Measurements from ENCODE around the gene LRRC9.
A peak's percentile ranks its signal among the peaks of the same experiment; 100 is the strongest.
"Not testable (repeated sequence)": the region's sequence is repeated elsewhere in the genome, so short reads cannot be mapped to it uniquely, and the experiment has no call there.

LRRC9 gene

DNA sequence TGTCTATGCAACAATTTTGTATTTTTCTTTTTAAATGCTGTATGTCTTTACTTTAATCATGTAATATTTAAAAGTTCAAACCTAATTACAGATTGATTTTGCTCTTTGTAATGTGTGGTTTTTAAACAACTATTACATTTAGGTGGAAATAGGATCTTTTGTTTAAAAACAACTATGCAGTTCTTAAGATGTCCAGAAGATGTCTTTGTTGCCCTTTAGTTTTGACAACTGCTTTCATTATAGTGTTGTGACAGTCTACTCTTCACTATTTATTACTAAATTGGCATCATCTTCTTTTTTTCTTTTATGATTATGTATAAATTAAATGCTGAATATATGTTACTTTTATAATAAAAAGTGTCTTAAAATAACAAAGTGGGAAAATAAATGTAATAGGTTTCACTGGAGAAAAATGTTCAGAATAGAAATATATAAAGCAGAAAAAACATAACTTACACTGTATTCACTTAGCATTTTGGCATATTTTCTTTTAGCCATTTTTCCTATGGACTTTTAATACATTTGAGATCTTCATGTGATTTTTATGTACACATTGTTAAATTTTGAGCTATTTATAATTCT is 144.6 kb downstream of the LRRC9 start:
- peak; percentile 40 to 70 for DNase-seq

DNA sequence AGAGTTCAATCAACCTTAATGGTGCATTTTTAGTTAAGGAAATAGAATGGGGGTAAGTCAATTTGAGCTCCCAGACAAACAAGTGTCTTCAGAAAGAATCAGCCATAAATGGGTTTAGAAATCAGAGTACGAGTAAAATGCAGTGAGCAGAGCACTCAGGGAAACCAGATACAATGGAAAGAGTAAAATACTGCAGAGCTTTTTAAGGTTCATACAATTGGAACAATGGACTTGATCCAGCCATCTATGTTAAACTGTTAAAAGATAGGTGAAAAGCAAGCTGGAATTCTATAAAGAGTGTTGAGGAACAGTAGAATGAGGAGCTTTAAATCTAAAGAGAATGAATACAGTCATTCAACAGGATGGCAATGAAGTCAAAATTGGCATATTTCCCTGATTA is 147.9 kb downstream of the LRRC9 start:
- no peak for DNase-seq

DNA sequence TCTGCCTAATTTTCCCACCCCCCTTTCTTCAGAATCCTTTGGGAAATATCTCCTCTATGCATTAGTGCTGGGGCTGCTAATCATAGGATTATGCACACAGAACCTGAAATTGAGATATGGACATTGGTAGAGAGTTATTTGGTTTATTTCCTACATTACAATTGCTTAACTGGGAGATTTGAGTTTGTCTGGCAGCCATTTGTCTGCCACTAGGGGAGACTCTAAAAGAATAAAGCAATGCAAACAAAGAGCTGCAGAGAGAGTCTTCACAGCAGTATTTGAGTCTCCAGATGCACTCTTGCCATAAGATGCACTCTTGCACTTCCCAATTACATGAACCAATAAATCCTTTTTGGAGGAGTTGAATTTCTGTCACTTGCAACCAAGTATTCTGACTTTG is 159.8 kb downstream of the LRRC9 start:
- no peak for DNase-seq

- DNase-seq = no peak
Measured at GRCh38 chr14:60085085-60085484, 165.1 kb downstream of the LRRC9 start.

DNA sequence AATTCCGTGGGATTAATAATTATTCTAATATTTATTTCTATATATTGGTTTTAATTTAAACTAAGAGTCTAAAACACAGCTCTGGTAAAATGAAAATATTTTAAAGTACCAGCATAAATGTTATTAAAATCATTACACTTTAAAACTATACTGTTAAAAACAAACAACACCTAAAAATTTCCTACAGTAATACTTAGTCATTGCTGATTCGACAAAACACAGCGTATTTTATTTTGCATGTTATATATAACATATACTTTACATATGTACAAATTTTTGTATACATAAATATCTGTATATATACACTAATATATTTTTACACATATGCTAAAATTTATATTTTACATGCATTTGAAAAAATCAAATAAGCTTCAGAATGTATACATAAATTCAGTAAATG is 165.7 kb downstream of the LRRC9 start:
- DNase-seq = no peak

DNA sequence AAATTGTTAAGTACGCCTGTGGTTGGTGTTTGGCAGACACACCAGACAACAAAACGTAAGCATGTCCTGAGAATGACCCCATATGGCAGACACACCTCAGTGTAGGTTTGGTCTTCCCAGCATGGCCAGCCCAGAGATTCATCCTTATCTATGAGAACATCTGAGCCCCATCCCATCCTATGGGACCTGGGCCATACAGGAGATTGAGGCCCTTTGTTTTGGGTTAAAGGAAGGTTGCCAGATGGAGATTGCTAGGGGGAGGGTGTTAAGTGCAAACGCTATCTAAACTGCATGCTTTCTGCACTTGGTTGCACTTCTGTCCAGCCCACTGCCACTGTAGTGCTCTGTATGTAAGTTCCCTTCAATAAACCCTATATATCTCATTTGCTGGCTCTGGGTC is 167.7 kb downstream of the LRRC9 start:
- DNase-seq = no peak

GRCh38 chr14:60089221-60089620 is 169.3 kb downstream of the LRRC9 start:
- no peak for DNase-seq

GRCh38 chr14:60090864-60091519 is 171.0 kb downstream of the LRRC9 start:
- peak in 1 of 2 donors; percentile 27 for DNase-seq

GRCh38 chr14:60091550-60092525 is 171.9 kb downstream of the LRRC9 start, which contains the start of gene PCNX4:
Gene PCNX4, plus strand, starts transcription at chr14:60091923. Its CDS starts 15,716 bp downstream, at chr14:60107639.
- peak; percentile 98 to 99 for DNase-seq

GRCh38 chr14:60092526-60092920 is 172.6 kb downstream of the LRRC9 start:
- no peak for DNase-seq

- DNase-seq = no peak
Measured at GRCh38 chr14:60093080-60093479, 173.1 kb downstream of the LRRC9 start.

DNA sequence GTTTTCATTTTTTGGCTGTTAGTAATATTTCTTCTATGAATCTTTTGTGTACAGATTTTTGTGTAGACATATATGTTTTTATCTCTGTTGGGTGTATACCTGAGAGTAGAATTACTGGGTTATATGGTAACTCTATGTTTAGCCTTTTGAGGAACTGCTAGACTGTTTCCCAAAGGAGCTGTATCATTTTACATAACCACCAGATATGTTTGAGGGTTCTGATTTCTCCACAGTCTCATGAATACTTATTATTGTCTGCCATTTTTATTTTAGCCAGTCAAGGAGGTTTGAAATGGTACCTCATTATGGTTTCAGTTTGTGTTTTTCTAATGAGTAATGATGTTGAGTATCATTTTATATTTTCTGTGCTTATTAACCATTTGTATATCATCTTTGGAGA is 173.7 kb downstream of the LRRC9 start:
- DNase-seq = peak in 1 of 2 donors; percentile 32

DNA sequence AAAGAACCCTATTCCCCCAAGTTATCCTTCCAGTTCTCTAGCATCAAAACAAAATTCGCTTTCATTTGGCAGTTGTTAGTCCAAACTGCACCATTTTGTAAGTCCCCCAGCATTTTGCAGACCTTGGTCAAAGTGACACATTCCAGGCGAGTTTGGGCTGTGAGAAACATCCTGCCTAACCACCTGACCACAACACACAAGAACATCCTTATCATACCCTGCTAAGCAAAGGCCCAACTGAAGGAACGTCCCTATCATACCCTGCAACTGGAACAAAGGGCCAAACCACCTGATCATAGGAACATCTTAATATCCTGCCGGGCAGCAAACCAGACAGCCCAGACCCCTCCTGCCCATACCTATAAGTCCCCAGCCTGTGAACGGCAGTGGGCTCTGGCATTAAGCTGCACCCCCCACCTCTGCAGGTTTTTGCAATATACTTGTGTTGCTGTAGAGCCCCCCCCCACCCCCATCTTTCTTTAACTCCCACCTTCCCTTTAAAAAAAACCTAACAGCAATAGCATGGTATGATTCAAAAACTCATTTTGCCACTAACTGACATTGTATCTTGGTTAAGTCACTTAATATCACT is 174.5 kb downstream of the LRRC9 start:
- DNase-seq = no peak

DNA sequence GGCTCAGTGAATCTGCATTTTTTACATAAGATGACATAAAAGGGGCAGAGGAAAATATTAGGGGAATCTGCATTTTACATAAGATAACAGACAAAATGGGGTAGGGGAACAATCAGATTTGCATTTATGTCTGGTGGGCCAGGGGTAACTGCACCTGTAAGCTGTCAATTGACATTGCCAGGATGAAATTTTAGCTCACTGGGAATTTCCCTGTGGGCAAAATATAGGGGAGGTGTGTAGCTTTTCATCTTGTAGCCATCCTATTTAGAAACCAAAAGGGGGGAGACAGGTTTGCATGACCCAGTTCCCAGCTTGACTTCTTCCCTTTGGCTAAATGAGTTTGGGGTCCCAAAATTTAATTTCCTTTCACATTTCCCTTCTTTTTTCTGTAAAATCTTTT is 175.3 kb downstream of the LRRC9 start:
- DNase-seq = no peak

DNA sequence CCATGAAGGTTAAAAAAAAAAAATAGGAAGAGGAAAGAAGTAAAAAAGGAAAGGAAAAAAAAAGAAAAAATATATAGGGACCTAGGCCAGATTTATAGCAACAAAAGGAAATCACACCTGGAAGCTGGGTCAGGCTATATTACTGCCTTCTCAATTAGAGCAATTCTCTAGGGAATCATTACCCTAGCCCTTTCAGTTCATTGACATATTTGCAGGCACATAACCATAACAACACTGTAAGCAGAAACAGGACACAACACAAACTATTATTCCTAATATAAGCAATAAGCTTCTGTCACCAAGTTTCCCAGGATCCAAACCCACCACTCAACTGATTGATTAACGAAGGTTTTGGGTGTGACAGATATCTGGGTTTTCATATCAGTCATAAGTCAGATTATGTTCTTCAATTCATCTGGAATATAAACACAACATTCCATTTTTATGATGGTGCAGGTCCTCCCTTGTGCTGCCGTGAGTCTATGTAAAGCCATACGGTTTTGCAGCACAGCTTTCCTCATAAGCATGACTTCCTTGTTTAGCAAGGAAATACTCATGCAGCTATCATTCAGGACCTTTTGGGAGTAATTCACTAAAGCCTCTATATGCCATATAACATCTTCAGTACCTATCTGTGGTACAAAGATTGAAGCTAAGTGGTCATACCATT is 176.0 kb downstream of the LRRC9 start:
- no peak for DNase-seq

DNA sequence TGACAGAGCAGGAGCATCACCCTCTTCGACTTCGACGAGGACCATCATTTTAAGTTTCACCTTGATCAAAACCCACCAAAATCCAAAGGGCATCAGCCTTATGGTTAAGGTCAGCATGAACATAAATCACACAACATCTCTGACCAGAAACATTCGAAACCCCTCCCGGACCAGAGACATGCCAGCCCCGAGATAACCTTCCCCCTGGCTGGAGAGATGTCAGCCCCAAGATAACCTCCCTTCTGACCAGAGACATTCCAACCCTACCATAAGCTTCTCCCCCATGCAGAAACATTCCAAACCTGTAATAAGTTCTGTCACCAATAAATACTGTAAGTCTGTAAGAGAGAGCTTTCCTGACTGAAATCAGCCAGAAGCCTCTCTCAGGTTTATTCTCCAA is 178.0 kb downstream of the LRRC9 start:
- no peak for DNase-seq

DNA sequence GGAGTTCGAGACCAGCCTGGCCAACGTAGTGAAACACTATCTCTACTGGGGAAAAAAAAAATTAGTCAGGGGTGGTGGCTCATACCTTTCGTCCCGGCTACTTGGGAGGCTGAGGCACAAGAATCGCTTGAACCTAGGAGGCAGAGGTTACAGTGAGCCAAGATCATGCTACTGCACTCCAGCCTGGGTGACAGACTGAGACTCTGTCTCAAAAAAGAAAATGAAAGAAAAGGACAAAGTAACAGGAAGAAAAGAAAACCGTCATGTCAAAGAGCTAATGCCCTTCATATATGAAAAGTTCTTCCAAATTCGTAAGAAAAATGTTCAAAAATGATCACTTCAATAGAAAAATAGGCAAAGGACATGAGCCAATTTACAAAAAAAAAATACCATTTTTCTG is 179.9 kb downstream of the LRRC9 start:
- DNase-seq = not testable (repeated sequence)

DNA sequence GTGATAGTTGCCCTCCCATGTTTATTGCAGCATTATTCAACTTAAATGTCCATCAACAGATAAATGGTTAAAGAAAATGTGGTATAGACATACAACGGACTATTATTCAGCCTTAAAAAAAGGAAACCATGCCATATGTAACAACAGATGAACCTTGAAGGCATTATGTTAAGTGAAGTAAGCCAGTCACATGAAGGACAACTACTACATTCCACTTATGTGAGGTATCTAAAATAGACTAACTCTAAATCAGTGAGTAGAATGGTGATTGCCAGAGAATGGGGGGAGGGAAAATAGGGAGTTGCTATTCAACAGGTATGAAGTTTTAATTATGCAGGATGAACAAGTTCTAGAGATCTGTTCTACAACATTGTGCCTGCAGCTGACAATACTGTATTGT is 181.8 kb downstream of the LRRC9 start:
- DNase-seq = no peak

DNA sequence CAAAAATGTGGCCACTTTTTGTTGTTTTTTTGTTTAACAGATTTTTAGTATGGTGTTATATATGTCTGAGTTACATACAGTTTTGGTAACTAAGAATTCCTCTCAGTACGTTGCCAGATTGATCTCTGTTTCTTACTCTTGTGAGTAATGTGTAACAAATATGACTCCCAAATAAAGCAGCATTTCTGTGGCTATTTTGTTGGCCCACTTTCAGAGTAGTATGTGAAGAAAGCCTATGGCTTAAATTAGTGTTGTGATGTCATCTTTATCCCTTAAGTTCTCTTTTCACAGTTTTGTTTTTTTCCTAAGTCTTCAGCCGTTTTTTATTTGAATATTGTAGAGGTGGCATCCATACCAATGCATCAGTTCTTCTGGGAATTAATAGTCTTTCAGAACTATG is 182.4 kb downstream of the LRRC9 start:
- DNase-seq = peak; percentile 66 to 78

- DNase-seq = peak; percentile 68 to 77
Measured at GRCh38 chr14:60106339-60106738, 186.4 kb downstream of the LRRC9 start.

DNA sequence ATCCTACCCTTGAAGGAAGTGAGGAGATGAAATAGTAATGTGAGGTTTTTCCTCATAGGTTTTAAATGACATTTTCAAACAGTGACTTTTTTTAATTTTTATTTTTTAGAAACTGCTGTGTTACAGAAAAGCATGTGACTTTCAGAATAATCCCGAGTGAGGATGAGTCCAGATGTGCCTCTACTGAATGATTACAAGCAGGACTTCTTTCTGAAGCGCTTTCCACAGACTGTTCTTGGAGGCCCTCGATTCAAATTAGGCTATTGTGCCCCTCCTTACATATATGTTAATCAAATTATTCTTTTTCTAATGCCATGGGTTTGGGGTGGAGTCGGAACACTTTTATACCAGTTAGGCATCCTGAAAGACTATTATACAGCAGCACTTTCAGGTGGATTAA is 187.5 kb downstream of the LRRC9 start:
- DNase-seq = no peak

- no peak for DNase-seq
Measured at GRCh38 chr14:60111732-60112131, 191.8 kb downstream of the LRRC9 start.
